LHCN-M2 (cell line): ENCODE measurements around the gene KIF6. TPM values are rescaled to one million over a fixed set of nuclear protein-coding genes. Genes with fewer than 3 reads are reported as not detected.
"Not testable (repeated sequence)": the region's sequence is repeated elsewhere in the genome, so short reads cannot be mapped to it uniquely, and the experiment has no call there.

Experiments used
- DNase-seq: peaks from one replicate; pipeline ENCODE4 v3.0.0-alpha.2; 2012; ENCODE audit warnings: low read depth
- total RNA-seq: library from RNA; depleted of rRNA; stranded (reverse); fragments of >200 nt; gene quantifications from 2 replicates; pipeline ENCODE4 v1.2.3, GENCODE V29; 2014

Gene KIF6
- total RNA-seq, 1 experiment from 2014 or later, result not detected

GRCh38 chr6:39508515-39508914 is 216.7 kb downstream of the KIF6 start:
- DNase-seq, result no peak

GRCh38 chr6:39507331-39507998 is 217.7 kb downstream of the KIF6 start:
- DNase-seq, result no peak

- not testable (repeated sequence) for DNase-seq
Measured at GRCh38 chr6:39502362-39502955, 222.7 kb downstream of the KIF6 start.

GRCh38 chr6:39499053-39499452 is 226.2 kb downstream of the KIF6 start:
- DNase-seq, result no peak

- no peak for DNase-seq
Measured at GRCh38 chr6:39498096-39498495, 227.1 kb downstream of the KIF6 start.

GRCh38 chr6:39496915-39497314 is 228.3 kb downstream of the KIF6 start:
- DNase-seq, result no peak

- DNase-seq, result no peak
Measured at GRCh38 chr6:39496456-39496855, 228.8 kb downstream of the KIF6 start.

GRCh38 chr6:39495640-39496039 is 229.6 kb downstream of the KIF6 start:
- DNase-seq, result no peak

GRCh38 chr6:39494998-39495397 is 230.2 kb downstream of the KIF6 start:
- DNase-seq, result no peak

- no peak for DNase-seq
Measured at GRCh38 chr6:39493777-39494176, 231.4 kb downstream of the KIF6 start.

- no peak for DNase-seq
Measured at GRCh38 chr6:39493174-39493573, 232.0 kb downstream of the KIF6 start.

GRCh38 chr6:39490108-39490507 is 235.1 kb downstream of the KIF6 start:
- DNase-seq, result no peak

GRCh38 chr6:39488255-39488879 is 236.8 kb downstream of the KIF6 start:
- DNase-seq, result no peak

- DNase-seq, result no peak
Measured at GRCh38 chr6:39484276-39484675, 240.9 kb downstream of the KIF6 start.

GRCh38 chr6:39479819-39480218 is 245.4 kb downstream of the KIF6 start:
- DNase-seq, result not testable (repeated sequence)

GRCh38 chr6:39476670-39477069 is 248.5 kb downstream of the KIF6 start:
- DNase-seq, result no peak

GRCh38 chr6:39476151-39476550 is 249.1 kb downstream of the KIF6 start:
- DNase-seq, result no peak

- DNase-seq, result no peak
Measured at GRCh38 chr6:39471954-39472659, 253.1 kb downstream of the KIF6 start.

- no peak for DNase-seq
Measured at GRCh38 chr6:39470506-39470905, 254.7 kb downstream of the KIF6 start.

- no peak for DNase-seq
Measured at GRCh38 chr6:39468385-39468784, 256.8 kb downstream of the KIF6 start.

- DNase-seq, result no peak
Measured at GRCh38 chr6:39466631-39467030, 258.6 kb downstream of the KIF6 start.

GRCh38 chr6:39465539-39465938 is 259.7 kb downstream of the KIF6 start:
- DNase-seq, result no peak
